Astrocyte (in vitro differentiated cells and primary cell): Measurements from ENCODE around the gene PLCL2. TPM values are rescaled to one million over a fixed set of nuclear protein-coding genes. Genes with fewer than 3 reads are reported as not detected.

Source experiments
- DNase-seq: peaks from one replicate; pipeline ENCODE4 v3.0.0-alpha.2; 2010; ENCODE audit warnings: low read depth
- FAIRE-seq: peaks from 2 replicates; lab custom pipeline; 2011; peaks lifted over from hg19 to GRCh38; lab: Jason Lieb, UNC
- H2AFZ ChIP-seq: 2 replicates; pipeline ENCODE4 v1.6.0; 2012; ENCODE audit warnings: low read depth, low read length, inconsistent platforms
- H3K27ac ChIP-seq: 2 replicates; pipeline ENCODE4 v1.5.1; 2011; ENCODE audit warnings: low read depth, low read length, inconsistent platforms
- H3K27me3 ChIP-seq: 2 replicates; pipeline ENCODE4 v1.6.0; 2011; ENCODE audit warnings: low read length, inconsistent platforms; ENCODE audit not compliant: insufficient read depth
- H3K36me3 ChIP-seq: 2 replicates; pipeline ENCODE4 v1.5.1; 2011; ENCODE audit warnings: low read length, inconsistent platforms; ENCODE audit not compliant: insufficient read depth
- H3K4me1 ChIP-seq: 2 replicates; pipeline ENCODE4 v1.5.1; 2011; ENCODE audit warnings: low read length, inconsistent platforms; ENCODE audit not compliant: insufficient read depth
- H3K4me2 ChIP-seq: 2 replicates; pipeline ENCODE4 v1.6.0; 2012; ENCODE audit warnings: low read length, inconsistent platforms
- H3K4me3 ChIP-seq: 2 replicates; pipeline ENCODE4 v1.5.1; 2011; ENCODE audit warnings: low read depth, mild to moderate bottlenecking, low read length, inconsistent platforms; ENCODE audit not compliant: insufficient read depth
- H3K79me2 ChIP-seq: 2 replicates; pipeline ENCODE4 v1.6.0; 2012; ENCODE audit warnings: mild to moderate bottlenecking, low read length, inconsistent platforms; ENCODE audit not compliant: insufficient read depth
- H3K9ac ChIP-seq: 2 replicates; pipeline ENCODE4 v1.6.0; 2012; ENCODE audit warnings: mild to moderate bottlenecking, low read length, inconsistent platforms
- H3K9me3 ChIP-seq: 2 replicates; pipeline ENCODE4 v1.5.1; 2012; ENCODE audit warnings: low read depth, mild to moderate bottlenecking, low read length, inconsistent platforms; ENCODE audit not compliant: insufficient read depth
- H4K20me1 ChIP-seq: 2 replicates; pipeline ENCODE4 v1.6.0; 2012; ENCODE audit warnings: low read length, inconsistent platforms; ENCODE audit not compliant: insufficient read depth
- H3K27ac Mint-ChIP-seq: one replicate; pipeline ENCODE4 v1.8.0; 2021; ENCODE audit warnings: mild to moderate bottlenecking, mixed read lengths; ENCODE audit not compliant: unreplicated experiment
- H3K27me3 Mint-ChIP-seq: one replicate; pipeline ENCODE4 v1.8.0; 2021; ENCODE audit warnings: low read depth, mixed read lengths; ENCODE audit not compliant: unreplicated experiment
- H3K36me3 Mint-ChIP-seq: one replicate; pipeline ENCODE4 v1.8.0; 2021; ENCODE audit warnings: low read depth, mixed read lengths; ENCODE audit not compliant: unreplicated experiment
- H3K4me1 Mint-ChIP-seq: one replicate; pipeline ENCODE4 v1.8.0; 2021; ENCODE audit warnings: low read depth, mixed read lengths; ENCODE audit not compliant: unreplicated experiment
- H3K4me3 Mint-ChIP-seq: one replicate; pipeline ENCODE4 v1.8.0; 2021; ENCODE audit warnings: mild to moderate bottlenecking, moderate library complexity, mixed read lengths; ENCODE audit not compliant: unreplicated experiment
- H3K9me3 Mint-ChIP-seq: one replicate; pipeline ENCODE4 v1.8.0; 2021; ENCODE audit warnings: mild to moderate bottlenecking, mixed read lengths; ENCODE audit not compliant: unreplicated experiment
- EZH2 ChIP-seq: IDR thresholded peaks from 2 replicates; pipeline ENCODE4 v1.6.1; 2012; ENCODE audit warnings: mild to moderate bottlenecking, low read length, inconsistent platforms; ENCODE audit not compliant: insufficient read depth
- total RNA-seq: library from RNA; stranded (reverse); gene quantifications from 2 replicates; pipeline ENCODE4 v1.2.1, GENCODE V29; 2021
- TF ChIP-seq, protein P1 (sequence below): IDR thresholded peaks from 2 replicates; pipeline ENCODE4 v1.5.1; 2011; ENCODE audit warnings: low read depth, mild to moderate bottlenecking, inconsistent platforms, low read length, moderate library complexity; ENCODE audit not compliant: insufficient read depth

Gene PLCL2
- total RNA-seq, 1 donor from 2014 or later = 3.9 TPM

DNA sequence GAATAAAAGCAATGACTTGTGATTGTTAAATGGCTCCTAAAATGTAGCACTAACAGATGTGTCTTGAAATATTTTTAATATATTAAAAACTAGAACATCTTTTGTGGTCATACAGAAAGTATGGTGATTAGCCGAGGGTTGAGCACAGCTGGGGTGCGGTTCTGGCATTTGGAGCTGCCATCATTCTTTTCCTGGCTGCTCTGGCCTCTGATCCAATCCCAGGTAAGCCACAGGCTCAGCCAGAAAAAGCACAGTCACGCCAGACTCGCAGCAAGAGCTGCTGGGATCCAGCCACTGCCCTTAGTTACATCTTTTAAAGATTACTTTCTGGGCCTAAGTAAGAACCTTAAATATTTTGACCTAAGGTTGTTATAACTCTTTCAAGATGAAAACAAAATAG is 196.8 kb downstream of the PLCL2 start:
- no peak overlapping the region for H3K4me3 Mint-ChIP-seq
- H3K36me3 Mint-ChIP-seq = peaks cover 4% of the 10 kb centered on the region
- Histone ChIP-seq H4K20me1 (no peaks in the 10 kb centered on the region), H3K36me3 (no peaks in the 10 kb centered on the region), H3K4me1 (no peaks in the 10 kb centered on the region), H3K9me3 (no peaks in the 10 kb centered on the region), H3K27me3 (no peaks in the 10 kb centered on the region), H3K79me2 (no peaks in the 10 kb centered on the region), H2AFZ (no peak overlapping the region), H3K27ac (no peak overlapping the region), H3K4me2 (no peak overlapping the region), H3K9ac (no peak overlapping the region), H3K4me3 (no peak overlapping the region)
- H3K4me1 Mint-ChIP-seq = no peaks in the 10 kb centered on the region
- H3K9me3 Mint-ChIP-seq = no peaks in the 10 kb centered on the region
- no peak for FAIRE-seq
- H3K27me3 Mint-ChIP-seq = no peaks in the 10 kb centered on the region
- TF ChIP-seq, protein P1, sequence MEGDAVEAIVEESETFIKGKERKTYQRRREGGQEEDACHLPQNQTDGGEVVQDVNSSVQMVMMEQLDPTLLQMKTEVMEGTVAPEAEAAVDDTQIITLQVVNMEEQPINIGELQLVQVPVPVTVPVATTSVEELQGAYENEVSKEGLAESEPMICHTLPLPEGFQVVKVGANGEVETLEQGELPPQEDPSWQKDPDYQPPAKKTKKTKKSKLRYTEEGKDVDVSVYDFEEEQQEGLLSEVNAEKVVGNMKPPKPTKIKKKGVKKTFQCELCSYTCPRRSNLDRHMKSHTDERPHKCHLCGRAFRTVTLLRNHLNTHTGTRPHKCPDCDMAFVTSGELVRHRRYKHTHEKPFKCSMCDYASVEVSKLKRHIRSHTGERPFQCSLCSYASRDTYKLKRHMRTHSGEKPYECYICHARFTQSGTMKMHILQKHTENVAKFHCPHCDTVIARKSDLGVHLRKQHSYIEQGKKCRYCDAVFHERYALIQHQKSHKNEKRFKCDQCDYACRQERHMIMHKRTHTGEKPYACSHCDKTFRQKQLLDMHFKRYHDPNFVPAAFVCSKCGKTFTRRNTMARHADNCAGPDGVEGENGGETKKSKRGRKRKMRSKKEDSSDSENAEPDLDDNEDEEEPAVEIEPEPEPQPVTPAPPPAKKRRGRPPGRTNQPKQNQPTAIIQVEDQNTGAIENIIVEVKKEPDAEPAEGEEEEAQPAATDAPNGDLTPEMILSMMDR = no peak
- no peak for TF ChIP-seq EZH2
- no peak for DNase-seq
- H3K27ac Mint-ChIP-seq = no peak overlapping the region

DNA sequence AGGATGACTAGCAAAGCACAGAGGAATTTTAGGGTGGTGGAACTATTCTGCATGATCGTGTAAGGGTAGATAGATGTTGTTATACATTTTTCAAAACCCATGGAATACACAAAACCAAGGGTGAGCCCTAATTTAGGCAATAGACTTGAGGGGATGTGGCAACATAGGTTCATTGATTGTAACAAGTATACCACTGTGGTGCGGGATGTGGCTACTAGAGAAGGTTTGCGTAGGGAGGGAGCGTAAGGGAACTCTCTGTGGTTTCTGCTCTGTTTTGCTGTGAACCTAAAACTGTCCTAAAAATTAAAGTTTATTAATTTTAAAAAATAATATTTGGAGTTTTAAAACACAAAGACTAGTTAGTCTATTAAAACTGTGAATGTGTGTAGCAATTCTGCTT is 202.8 kb downstream of the PLCL2 start:
- Histone ChIP-seq H3K4me1 (no peaks in the 10 kb centered on the region), H3K4me2 (no peak overlapping the region), H3K79me2 (no peaks in the 10 kb centered on the region), H3K27ac (no peak overlapping the region), H4K20me1 (no peaks in the 10 kb centered on the region), H3K9me3 (no peaks in the 10 kb centered on the region), H3K27me3 (no peaks in the 10 kb centered on the region), H3K4me3 (no peak overlapping the region), H3K9ac (no peak overlapping the region), H2AFZ (no peak overlapping the region), H3K36me3 (no peaks in the 10 kb centered on the region)
- H3K4me3 Mint-ChIP-seq = no peak overlapping the region
- no peak for FAIRE-seq
- no peak for DNase-seq
- H3K4me1 Mint-ChIP-seq = peaks cover 10% of the 10 kb centered on the region
- H3K27me3 Mint-ChIP-seq = no peaks in the 10 kb centered on the region
- H3K9me3 Mint-ChIP-seq = no peaks in the 10 kb centered on the region
- H3K27ac Mint-ChIP-seq = no peak overlapping the region
- TF ChIP-seq, protein P1 = no peak
- no peak for TF ChIP-seq EZH2
- H3K36me3 Mint-ChIP-seq = peaks cover 4% of the 10 kb centered on the region

- no peak overlapping the region for H3K27ac Mint-ChIP-seq
Measured at GRCh38 chr3:17088017-17088416, 203.3 kb downstream of the PLCL2 start.

More at GRCh38 chr3:17088017-17088416, 203.3 kb downstream of the PLCL2 start:
- Histone ChIP-seq H3K36me3 (no peaks in the 10 kb centered on the region), H3K4me2 (no peak overlapping the region), H3K9ac (no peak overlapping the region), H3K9me3 (no peaks in the 10 kb centered on the region), H3K4me3 (no peak overlapping the region), H3K27me3 (no peaks in the 10 kb centered on the region), H3K27ac (no peak overlapping the region), H4K20me1 (no peaks in the 10 kb centered on the region), H2AFZ (no peak overlapping the region), H3K79me2 (no peaks in the 10 kb centered on the region), H3K4me1 (no peaks in the 10 kb centered on the region)
- DNase-seq = no peak
- peaks cover 4% of the 10 kb centered on the region for H3K36me3 Mint-ChIP-seq
- H3K4me3 Mint-ChIP-seq = no peak overlapping the region
- FAIRE-seq = no peak
- H3K9me3 Mint-ChIP-seq = no peaks in the 10 kb centered on the region
- peaks cover 10% of the 10 kb centered on the region for H3K4me1 Mint-ChIP-seq
- H3K27me3 Mint-ChIP-seq = no peaks in the 10 kb centered on the region
- no peak for TF ChIP-seq EZH2
- TF ChIP-seq, protein P1 = no peak
